CD4-positive, alpha-beta T cell (primary cell): ENCODE measurements around the gene OR2F1. TPM values are rescaled to one million over a fixed set of nuclear protein-coding genes. Genes with fewer than 3 reads are reported as not detected.

Experiments
- ATAC-seq: fragments of 200-7000 bp; cut with Tn5 transposase; one replicate; pipeline ENCODE4 v1.10.0; 2022; ENCODE audit warnings: mild to moderate bottlenecking; ENCODE audit not compliant: poor library complexity
- CTCF ChIA-PET: fragments of 350-600 bp; sonication (Branson Sonifier 250); formaldehyde crosslinking; loops from one replicate; lab custom pipeline; 2021; ENCODE audit warnings: antibody characterized with exemption, inconsistent platforms; lab: Charles Lee
- POLR2A ChIA-PET: fragments of 350-600 bp; sonication (Branson Sonifier 250); formaldehyde crosslinking; loops from one replicate; lab custom pipeline; 2021; ENCODE audit warnings: antibody characterized with exemption, inconsistent platforms; lab: Charles Lee
- DNase-seq, 14 experiments: peaks; one replicate each; pipeline ENCODE4 v3.0.0-alpha.2; 2013 to 2020; ENCODE audit warnings: mixed read lengths in 2 of 14
- H3K27ac ChIP-seq, 2 donors: one replicate each; pipeline versions ENCODE4 v1.5.1 to v1.7.0; 2013; ENCODE audit warnings: low read length in 2 of 2, low read depth in 1 of 2, mild to moderate bottlenecking in 1 of 2
- H3K27me3 ChIP-seq, 2 experiments: 1 replicate in 1 of 2; 2 replicates in 1 of 2; pipeline versions ENCODE4 v1.6.1 to v1.7.0; 2013; ENCODE audit warnings: low read length in 2 of 2, control low read depth in 1 of 2, mild to moderate bottlenecking in 1 of 2, moderate library complexity in 1 of 2; ENCODE audit not compliant: insufficient read depth in 2 of 2, control insufficient read depth in 1 of 2
- H3K36me3 ChIP-seq: one replicate; pipeline ENCODE4 v1.6.1; 2013; ENCODE audit warnings: low read length, control low read depth; ENCODE audit not compliant: insufficient read depth
- H3K4me1 ChIP-seq: one replicate; pipeline ENCODE4 v1.6.1; 2013; ENCODE audit warnings: low read length, control low read depth; ENCODE audit not compliant: insufficient read depth
- H3K4me3 ChIP-seq: one replicate; pipeline ENCODE4 v1.5.1; 2013; ENCODE audit warnings: mild to moderate bottlenecking, low read length, moderate library complexity
- H3K9me3 ChIP-seq, 2 experiments: 1 replicate in 1 of 2; 2 replicates in 1 of 2; pipeline versions ENCODE4 v1.6.1 to v1.7.0; 2013; ENCODE audit warnings: low read length in 2 of 2, mild to moderate bottlenecking in 2 of 2, control low read depth in 1 of 2, moderate library complexity in 1 of 2; ENCODE audit not compliant: control insufficient read depth in 1 of 2, insufficient read depth in 1 of 2
- H3K27ac Mint-ChIP-seq: one replicate; pipeline ENCODE4 v1.8.0; 2020; ENCODE audit warnings: mixed read lengths
- H3K27me3 Mint-ChIP-seq: one replicate; pipeline ENCODE4 v1.8.0; 2021; ENCODE audit warnings: mixed read lengths
- H3K36me3 Mint-ChIP-seq: one replicate; pipeline ENCODE4 v1.8.0; 2021; ENCODE audit warnings: low read depth, mixed read lengths
- H3K4me1 Mint-ChIP-seq: one replicate; pipeline ENCODE4 v1.8.0; 2021; ENCODE audit warnings: low read depth, mixed read lengths
- H3K4me3 Mint-ChIP-seq: one replicate; pipeline ENCODE4 v1.8.0; 2020; ENCODE audit warnings: mild to moderate bottlenecking, mixed read lengths
- H3K9me3 Mint-ChIP-seq: one replicate; pipeline ENCODE4 v1.8.0; 2020; ENCODE audit warnings: mixed read lengths
- intact Hi-C, 2 experiments: fragments of 100-400 bp; cut with DNase I in 1 of 2; cut with micrococcal nuclease in 1 of 2; formaldehyde crosslinking; loops; one replicate each; pipeline versions ENCODE4 v1.15.1 to v1.9.0; 2023 to 2025; cut with DNase I, micrococcal nuclease
- total RNA-seq, 174 experiments: library from RNA in 2 of 174; stranded (reverse) in 2 of 174; gene quantifications; one replicate each; pipeline ENCODE4 v1.2.3 and lab custom pipeline; 2021 to 2026
- TF ChIP-seq, protein P1 (sequence below): fragments of 200-600 bp; IDR thresholded peaks from one replicate; pipeline ENCODE4 v1.8.0; 2022; ENCODE audit warnings: antibody characterized with exemption, mild to moderate bottlenecking

OR2F1 gene
- total RNA-seq, 2 experiments from 2014 or later = not detected

DNA sequence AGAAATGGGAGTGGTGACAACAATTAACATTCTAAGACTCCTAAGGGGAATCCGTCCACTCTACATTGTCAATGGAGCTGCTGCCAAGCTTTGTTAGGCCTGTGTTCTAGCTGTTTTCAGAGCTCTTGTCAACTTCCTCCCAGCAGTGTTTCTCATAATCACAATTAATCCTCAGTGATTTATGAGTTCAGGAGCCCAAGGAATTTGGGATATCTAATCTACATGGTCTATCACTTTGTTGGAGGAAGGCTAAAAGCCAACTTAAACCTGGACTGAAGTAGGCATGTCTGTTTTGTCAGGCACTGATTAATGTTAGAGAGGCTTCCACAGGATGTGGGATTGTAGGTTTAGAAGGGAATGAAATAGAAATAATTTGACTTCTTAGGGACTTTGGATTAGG is 29.8 kb upstream of the OR2F1 start:
- Histone ChIP-seq H3K36me3 (no peaks in the 10 kb centered on the region), H3K9me3 (no peaks in the 10 kb centered on the region), H3K4me3 (no peak overlapping the region), H3K27ac (no peak overlapping the region), H3K27me3 (peaks cover 0 to 12% of the 10 kb centered on the region in 2 experiments), H3K4me1 (no peaks in the 10 kb centered on the region)
- DNase-seq = no peak
- POLR2A ChIA-PET = no interaction called here
- CTCF ChIA-PET = no interaction called here
- Mint-ChIP-seq H3K4me3 (no peak overlapping the region), H3K27ac (no peak overlapping the region), H3K36me3 (no peaks in the 10 kb centered on the region), H3K27me3 (peaks cover 28% of the 10 kb centered on the region), H3K9me3 (no peaks in the 10 kb centered on the region), H3K4me1 (no peaks in the 10 kb centered on the region)
- TF ChIP-seq, protein P1, sequence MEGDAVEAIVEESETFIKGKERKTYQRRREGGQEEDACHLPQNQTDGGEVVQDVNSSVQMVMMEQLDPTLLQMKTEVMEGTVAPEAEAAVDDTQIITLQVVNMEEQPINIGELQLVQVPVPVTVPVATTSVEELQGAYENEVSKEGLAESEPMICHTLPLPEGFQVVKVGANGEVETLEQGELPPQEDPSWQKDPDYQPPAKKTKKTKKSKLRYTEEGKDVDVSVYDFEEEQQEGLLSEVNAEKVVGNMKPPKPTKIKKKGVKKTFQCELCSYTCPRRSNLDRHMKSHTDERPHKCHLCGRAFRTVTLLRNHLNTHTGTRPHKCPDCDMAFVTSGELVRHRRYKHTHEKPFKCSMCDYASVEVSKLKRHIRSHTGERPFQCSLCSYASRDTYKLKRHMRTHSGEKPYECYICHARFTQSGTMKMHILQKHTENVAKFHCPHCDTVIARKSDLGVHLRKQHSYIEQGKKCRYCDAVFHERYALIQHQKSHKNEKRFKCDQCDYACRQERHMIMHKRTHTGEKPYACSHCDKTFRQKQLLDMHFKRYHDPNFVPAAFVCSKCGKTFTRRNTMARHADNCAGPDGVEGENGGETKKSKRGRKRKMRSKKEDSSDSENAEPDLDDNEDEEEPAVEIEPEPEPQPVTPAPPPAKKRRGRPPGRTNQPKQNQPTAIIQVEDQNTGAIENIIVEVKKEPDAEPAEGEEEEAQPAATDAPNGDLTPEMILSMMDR = no peak
- ATAC-seq = no peak
- intact Hi-C loops = no loop called here

DNA sequence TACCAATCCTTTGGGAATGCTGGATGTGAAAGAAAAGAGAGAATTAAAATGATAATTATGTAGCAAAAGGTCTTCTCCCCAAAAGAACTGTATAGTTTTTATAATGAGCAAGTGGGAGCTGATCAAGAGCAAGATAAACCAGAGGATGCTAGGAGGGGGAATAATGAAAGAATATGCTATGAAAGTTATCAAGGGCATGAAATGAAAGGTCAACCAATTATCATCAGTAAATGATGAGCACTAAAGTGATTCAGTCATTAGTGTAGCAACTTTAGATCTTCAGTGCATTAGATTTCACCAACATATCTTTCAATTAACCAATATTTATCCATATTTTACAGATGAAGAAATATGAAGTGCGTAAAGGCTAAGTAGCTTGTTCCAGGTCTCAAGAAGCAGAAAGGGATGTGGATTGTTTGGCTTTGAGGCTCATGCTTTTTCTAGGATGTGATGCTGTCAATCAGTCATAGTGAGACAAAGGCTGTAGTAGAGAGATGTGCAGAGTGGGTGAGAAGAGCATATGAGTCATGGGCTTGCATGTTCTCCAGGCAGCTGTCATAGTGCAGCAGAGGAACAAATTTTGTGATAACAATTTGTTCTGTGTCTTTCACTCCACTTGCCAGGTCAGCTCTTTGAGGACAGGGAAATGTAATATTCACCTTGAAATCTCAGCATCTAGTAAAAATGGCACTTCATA is 25.3 kb upstream of the OR2F1 start:
- ChIA-PET POLR2A (no interaction called here), CTCF (no interaction called here)
- TF ChIP-seq, protein P1 = no peak

DNA sequence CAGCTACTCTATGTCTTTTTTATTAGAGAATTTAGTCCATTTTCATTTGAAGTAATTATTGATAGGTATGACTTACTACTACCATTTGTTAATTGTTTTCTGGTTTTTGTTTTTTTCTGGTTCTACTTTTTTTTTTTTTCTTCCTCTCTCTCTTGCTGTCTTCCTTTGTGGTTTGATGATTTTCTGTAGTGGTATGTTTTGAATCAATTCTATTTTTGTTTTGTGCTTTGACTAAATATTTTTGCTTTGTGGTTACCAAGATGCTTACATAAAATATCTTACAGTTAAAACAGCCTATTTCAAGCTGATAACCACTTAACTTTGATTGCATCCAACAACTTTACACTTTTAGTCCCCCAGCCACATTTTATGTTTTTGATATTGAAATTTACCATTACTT is 22.9 kb upstream of the OR2F1 start:
- no peak overlapping the region for H3K4me3 Mint-ChIP-seq
- POLR2A ChIA-PET = no interaction called here

More for the DNA sequence above, 25.3 kb upstream of the OR2F1 start:
- no peaks in the 10 kb centered on the region for H3K9me3 Mint-ChIP-seq
- H3K4me3 ChIP-seq = no peak overlapping the region
- peaks cover 0 to 7% of the 10 kb centered on the region in 2 experiments for H3K27me3 ChIP-seq
- H3K36me3 ChIP-seq = no peaks in the 10 kb centered on the region
- H3K36me3 Mint-ChIP-seq = no peaks in the 10 kb centered on the region
- H3K4me1 ChIP-seq = no peaks in the 10 kb centered on the region
- no peak for ATAC-seq
- H3K27me3 Mint-ChIP-seq = peaks cover 5% of the 10 kb centered on the region
- no peak overlapping the region for H3K27ac Mint-ChIP-seq
- no peak for DNase-seq
- no peak overlapping the region for H3K27ac ChIP-seq
- no peak overlapping the region for H3K4me3 Mint-ChIP-seq
- intact Hi-C loops = no loop called here
- no peaks in the 10 kb centered on the region for H3K4me1 Mint-ChIP-seq
- H3K9me3 ChIP-seq = peaks cover 4 to 5% of the 10 kb centered on the region in 2 experiments

More for the DNA sequence above, 22.9 kb upstream of the OR2F1 start:
- no peak for DNase-seq
- Histone ChIP-seq H3K4me3 (no peak overlapping the region), H3K27me3 (peaks cover 0 to 8% of the 10 kb centered on the region in 2 experiments), H3K9me3 (peaks cover 5 to 6% of the 10 kb centered on the region in 2 experiments), H3K4me1 (no peaks in the 10 kb centered on the region), H3K36me3 (no peaks in the 10 kb centered on the region), H3K27ac (no peak overlapping the region)
- Mint-ChIP-seq H3K4me1 (no peaks in the 10 kb centered on the region), H3K27ac (no peak overlapping the region), H3K36me3 (no peaks in the 10 kb centered on the region), H3K27me3 (peaks cover 5% of the 10 kb centered on the region), H3K9me3 (no peaks in the 10 kb centered on the region)
- intact Hi-C loops = no loop called here
- no peak for ATAC-seq
- TF ChIP-seq, protein P1 = no peak
- CTCF ChIA-PET = interaction anchor here (0.6 kb wide), 1 partner anchor 447 kb away, joined by 4 read pairs; no protein-coding TSS in a partner anchor
